Mucosa of stomach (tissue), 1 donor: Measurements from ENCODE around the gene SPHK2.
"Not testable (repeated sequence)": the region's sequence is repeated elsewhere in the genome, so short reads cannot be mapped to it uniquely, and the experiment has no call there.

Source experiments
- H3K27me3 ChIP-seq: one replicate; pipeline ENCODE4 v1.7.0; 2013; ENCODE audit warnings: mild to moderate bottlenecking, low read length; ENCODE audit not compliant: control insufficient read depth, insufficient read depth
- H3K36me3 ChIP-seq: one replicate; pipeline ENCODE4 v1.7.0; 2013; ENCODE audit warnings: low read length; ENCODE audit not compliant: control insufficient read depth, insufficient read depth
- H3K4me1 ChIP-seq: one replicate; pipeline ENCODE4 v1.7.0; 2013; ENCODE audit warnings: mild to moderate bottlenecking, low read length; ENCODE audit not compliant: control insufficient read depth, insufficient read depth
- H3K4me3 ChIP-seq: one replicate; pipeline ENCODE4 v1.7.0; 2013; ENCODE audit warnings: low read length
- H3K9ac ChIP-seq: one replicate; pipeline ENCODE4 v1.7.0; 2013; ENCODE audit warnings: mild to moderate bottlenecking, low read length, moderate library complexity
- H3K9me3 ChIP-seq: one replicate; pipeline ENCODE4 v1.7.0; 2013; ENCODE audit warnings: mild to moderate bottlenecking, low read length, moderate library complexity; ENCODE audit not compliant: control insufficient read depth
- donor health status: Pancreatic carcinoma.

The SPHK2 gene

DNA sequence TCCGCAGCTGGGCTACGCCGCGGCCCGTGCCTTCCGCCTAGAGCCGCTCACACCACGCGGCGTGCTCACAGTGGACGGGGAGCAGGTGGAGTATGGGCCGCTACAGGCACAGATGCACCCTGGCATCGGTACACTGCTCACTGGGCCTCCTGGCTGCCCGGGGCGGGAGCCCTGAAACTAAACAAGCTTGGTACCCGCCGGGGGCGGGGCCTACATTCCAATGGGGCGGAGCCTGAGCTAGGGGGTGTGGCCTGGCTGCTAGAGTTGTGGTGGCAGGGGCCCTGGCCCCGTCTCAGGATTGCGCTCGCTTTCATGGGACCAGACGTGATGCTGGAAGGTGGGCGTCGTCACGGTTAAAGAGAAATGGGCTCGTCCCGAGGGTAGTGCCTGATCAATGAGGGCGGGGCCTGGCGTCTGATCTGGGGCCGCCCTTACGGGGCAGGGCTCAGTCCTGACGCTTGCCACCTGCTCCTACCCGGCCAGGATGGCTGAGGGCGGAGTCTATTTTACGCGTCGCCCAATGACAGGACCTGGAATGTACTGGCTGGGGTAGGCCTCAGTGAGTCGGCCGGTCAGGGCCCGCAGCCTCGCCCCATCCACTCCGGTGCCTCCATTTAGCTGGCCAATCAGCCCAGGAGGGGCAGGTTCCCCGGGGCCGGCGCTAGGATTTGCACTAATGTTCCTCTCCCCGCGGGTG lies 10.4 kb downstream of the SPHK2 start:
- H3K4me1 ChIP-seq, result peaks cover 87% of the 10 kb centered on the region
- H3K9ac ChIP-seq, result peak overlapping the region; percentile 58
- H3K9me3 ChIP-seq, result no peaks in the 10 kb centered on the region
- H3K36me3 ChIP-seq, result peaks cover 3% of the 10 kb centered on the region
- H3K27me3 ChIP-seq, result no peaks in the 10 kb centered on the region
- H3K4me3 ChIP-seq, result peak overlapping the region; percentile 11

DNA sequence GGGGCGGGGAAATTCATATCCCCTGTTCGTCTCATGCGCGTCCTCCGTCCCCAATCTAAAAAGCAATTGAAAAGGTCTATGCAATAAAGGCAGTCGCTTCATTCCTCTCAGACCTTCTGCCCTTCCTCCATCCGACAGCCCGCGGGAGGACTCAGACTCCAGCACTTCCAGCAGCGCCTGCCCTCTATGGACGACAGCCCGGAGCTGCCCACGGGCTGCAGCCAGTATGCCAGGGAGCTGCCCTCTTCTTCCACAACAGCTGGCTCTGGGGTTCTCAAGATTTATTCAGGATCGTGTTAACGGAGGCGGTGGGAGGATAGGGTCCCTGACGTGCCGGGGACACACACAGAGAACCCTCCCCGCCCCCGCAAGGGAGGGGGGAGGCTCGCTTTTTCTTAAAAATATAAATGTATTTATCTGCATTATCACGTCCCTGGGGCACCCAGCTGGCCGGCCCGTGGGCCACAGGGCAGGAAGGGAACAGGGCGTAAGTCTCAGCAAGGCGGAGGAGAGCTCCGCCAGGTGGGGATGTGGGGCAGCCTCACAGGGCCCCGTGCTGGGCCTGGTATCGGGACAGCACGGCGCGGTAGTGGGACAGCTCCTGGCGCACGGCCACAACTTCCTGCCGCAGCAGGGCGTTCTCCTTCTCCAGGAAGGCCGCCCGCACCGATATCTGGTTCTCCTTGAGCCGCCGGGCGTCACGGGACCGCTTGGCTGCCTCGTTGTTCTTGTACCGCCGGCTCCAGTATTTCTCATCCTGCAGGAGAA lies 11.2 kb downstream of the SPHK2 start:
- H3K4me1 ChIP-seq, result peaks cover 85% of the 10 kb centered on the region
- no peak overlapping the region for H3K4me3 ChIP-seq
- H3K9me3 ChIP-seq, result no peaks in the 10 kb centered on the region
- H3K9ac ChIP-seq, result peak overlapping the region; percentile 58
- peaks cover 3% of the 10 kb centered on the region for H3K36me3 ChIP-seq
- H3K27me3 ChIP-seq, result no peaks in the 10 kb centered on the region

DNA sequence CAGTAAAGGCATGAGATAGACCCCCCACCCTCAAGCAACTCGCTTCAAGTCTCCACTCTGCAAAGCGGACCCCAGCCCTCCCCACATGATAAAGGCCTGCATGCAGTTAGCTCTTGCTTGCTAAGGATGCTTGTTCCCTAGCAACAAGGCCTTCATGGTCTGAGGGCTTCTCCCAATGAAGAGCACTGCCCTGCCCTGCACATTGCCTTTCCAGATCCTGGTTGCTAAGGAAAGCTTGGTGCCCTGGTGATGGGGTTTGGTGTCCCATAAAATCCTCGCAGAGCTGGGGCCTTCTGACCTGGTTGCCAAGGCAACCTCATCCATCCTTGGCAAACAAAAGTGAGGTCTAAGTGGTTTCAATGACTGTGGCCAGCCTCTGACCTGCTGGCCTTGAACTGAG lies 11.9 kb downstream of the SPHK2 start:
- Histone ChIP-seq H3K9ac (no peak overlapping the region), H3K4me1 (peaks cover 78% of the 10 kb centered on the region), H3K27me3 (no peaks in the 10 kb centered on the region), H3K36me3 (peaks cover 3% of the 10 kb centered on the region), H3K9me3 (no peaks in the 10 kb centered on the region), H3K4me3 (no peak overlapping the region)

DNA sequence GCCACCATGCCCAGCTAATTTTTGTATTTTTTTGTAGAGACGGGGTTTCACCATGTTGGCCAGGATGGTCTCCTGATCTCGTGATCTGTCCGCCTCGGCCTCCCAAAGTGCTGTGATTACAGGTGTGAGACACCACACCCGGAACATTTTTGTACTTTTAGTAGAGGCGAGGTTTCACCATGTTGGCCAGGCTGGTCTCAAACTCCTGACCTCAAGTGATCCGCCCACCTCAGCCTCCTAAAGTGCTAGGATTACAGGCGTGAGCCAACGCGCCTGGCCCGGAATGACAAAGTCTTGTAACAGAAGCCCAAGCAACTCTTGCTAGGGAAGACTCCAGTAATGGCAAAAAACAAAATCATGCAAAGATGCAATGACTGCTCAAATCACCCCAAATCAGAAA lies 13.0 kb downstream of the SPHK2 start:
- not testable (repeated sequence) for H3K4me3 ChIP-seq, H3K36me3 ChIP-seq, H3K9me3 ChIP-seq, H3K9ac ChIP-seq, H3K27me3 ChIP-seq
- peaks cover 74% of the 10 kb centered on the region for H3K4me1 ChIP-seq

DNA sequence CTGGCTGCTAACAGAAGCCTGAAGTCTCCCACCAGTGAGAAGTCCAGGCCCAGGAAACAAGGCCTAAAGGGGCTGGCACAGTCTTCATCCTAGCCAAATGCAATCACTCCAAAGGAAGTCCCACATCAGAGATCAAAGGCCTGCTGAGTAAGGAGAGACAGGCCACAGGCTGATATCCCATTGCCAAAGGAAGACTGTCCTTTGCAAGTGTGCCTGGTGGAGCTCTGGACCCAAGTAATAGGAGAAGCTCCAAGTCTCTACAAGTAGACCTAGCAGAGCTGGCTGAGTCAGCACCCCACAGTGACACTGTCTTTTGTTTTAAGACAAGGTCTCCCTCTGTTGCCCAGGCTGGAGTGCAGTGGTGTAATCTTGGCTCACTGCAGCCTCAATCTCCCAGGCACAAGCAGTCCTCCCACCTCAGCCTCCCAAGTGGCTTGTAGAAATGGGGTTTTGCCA lies 13.4 kb downstream of the SPHK2 start:
- no peaks in the 10 kb centered on the region for H3K9me3 ChIP-seq
- H3K4me1 ChIP-seq, result peaks cover 69% of the 10 kb centered on the region
- H3K4me3 ChIP-seq, result no peak overlapping the region
- H3K36me3 ChIP-seq, result peaks cover 3% of the 10 kb centered on the region
- no peak overlapping the region for H3K9ac ChIP-seq
- H3K27me3 ChIP-seq, result no peaks in the 10 kb centered on the region

DNA sequence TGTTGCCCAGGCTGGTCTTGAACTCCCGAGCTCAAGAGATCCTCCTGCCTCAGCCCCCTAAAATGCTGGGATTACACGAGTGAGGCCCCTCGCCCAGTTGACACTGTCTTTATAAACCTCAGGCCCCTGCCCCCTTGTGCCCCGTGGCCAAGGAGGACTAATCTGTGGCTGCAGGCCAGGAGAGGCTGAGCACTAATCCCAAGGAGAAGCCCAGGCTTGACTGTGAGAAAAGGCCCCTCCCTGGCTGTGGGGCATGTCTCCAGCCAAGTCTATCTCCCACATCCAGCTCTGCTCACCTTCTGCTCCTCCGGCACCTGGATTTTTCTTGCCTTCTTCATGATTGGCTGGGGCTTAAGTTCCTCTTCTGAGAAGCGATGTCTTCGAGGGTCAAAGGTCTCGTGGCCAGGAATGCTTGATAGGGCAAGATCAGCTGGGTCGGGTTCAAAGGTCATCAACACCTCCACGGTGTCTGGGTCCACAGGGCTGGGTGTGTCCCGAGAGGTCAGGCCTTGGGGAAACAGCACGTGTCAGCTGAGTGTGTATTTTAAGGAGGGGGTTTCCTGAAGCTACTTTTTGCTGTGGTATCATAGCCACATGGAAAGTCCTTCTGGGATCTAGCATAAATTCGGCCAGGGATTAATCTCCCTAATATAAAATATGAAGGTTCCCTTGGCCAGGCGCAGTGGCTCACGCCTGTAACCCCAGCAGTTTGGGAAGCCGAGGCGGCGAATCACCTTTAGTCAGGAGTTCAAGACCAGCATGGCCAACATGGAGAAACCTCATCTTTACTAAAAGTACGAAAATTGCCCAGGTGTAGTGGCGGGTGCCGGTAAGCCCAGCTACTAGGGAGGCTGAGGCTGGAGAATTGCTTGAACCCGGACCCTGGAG lies 14.1 kb downstream of the SPHK2 start:
- H3K4me1 ChIP-seq, result peaks cover 66% of the 10 kb centered on the region
- no peaks in the 10 kb centered on the region for H3K27me3 ChIP-seq
- H3K36me3 ChIP-seq, result peaks cover 3% of the 10 kb centered on the region
- no peaks in the 10 kb centered on the region for H3K9me3 ChIP-seq
- H3K4me3 ChIP-seq, result peak overlapping the region; percentile 12
- H3K9ac ChIP-seq, result peak overlapping the region; percentile 10

DNA sequence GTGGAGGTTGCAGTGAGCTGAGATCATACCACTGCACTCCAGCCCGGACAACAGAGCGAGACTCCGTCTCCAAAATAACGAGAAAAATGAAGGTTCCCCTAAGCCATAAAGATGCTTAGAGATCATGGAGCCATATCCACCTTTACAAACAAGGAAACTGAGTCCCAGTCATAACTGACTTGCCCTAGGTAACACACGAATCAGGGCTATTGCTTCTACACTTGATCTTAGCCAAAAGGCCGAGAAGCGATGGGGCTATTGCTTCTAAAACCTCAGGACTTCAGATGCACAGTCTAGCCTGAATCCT lies 14.7 kb downstream of the SPHK2 start:
- H3K9me3 ChIP-seq, result no peaks in the 10 kb centered on the region
- no peaks in the 10 kb centered on the region for H3K27me3 ChIP-seq
- H3K4me3 ChIP-seq, result peak overlapping the region; percentile 12
- H3K4me1 ChIP-seq, result peaks cover 66% of the 10 kb centered on the region
- H3K9ac ChIP-seq, result peak overlapping the region; percentile 10
- peaks cover 3% of the 10 kb centered on the region for H3K36me3 ChIP-seq

DNA sequence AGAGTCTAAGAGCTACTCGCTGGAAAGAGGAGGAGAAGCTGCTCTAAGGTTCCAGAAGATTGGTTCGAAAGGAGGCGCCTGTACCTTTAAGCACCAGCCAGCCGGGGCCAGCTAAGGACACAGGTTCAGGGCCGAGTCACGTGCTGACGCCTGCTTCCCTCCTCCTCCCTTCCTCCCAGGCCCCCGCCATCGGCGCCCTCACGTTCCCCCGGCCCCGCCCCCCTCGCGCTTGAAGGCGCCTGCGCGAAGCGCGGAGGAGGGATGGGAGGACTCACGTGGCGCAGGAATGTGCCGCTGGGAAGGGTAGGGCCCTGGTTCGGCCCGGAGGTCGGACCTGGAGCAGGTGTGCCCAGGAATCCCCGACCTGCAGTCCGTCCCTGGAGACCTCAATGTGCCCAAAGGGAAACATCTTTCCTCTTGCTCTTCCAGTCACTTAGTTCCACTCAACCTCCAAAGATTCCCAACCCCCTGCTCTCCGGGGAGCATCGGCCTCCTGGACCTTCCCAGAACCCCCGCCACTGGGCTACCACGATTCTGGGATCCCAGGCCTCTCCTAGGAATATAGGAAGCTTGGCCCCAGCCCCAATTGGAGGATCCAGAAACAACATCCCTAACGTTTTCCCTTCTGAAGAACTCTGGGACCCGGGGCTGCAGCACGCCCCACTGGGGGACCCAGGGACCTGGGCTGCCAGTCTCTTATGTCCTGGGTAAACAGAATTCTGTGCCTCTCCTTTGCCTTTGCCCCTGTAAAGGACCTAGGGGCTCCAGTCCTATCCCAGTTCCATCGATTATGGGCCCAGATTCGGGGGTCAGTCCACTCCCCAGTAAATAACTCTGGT lies 15.3 kb downstream of the SPHK2 start:
- Histone ChIP-seq H3K27me3 (no peaks in the 10 kb centered on the region), H3K4me3 (peak overlapping the region; percentile 12), H3K9ac (peak overlapping the region; percentile 49), H3K4me1 (peaks cover 63% of the 10 kb centered on the region), H3K9me3 (no peaks in the 10 kb centered on the region), H3K36me3 (peaks cover 3% of the 10 kb centered on the region)

DNA sequence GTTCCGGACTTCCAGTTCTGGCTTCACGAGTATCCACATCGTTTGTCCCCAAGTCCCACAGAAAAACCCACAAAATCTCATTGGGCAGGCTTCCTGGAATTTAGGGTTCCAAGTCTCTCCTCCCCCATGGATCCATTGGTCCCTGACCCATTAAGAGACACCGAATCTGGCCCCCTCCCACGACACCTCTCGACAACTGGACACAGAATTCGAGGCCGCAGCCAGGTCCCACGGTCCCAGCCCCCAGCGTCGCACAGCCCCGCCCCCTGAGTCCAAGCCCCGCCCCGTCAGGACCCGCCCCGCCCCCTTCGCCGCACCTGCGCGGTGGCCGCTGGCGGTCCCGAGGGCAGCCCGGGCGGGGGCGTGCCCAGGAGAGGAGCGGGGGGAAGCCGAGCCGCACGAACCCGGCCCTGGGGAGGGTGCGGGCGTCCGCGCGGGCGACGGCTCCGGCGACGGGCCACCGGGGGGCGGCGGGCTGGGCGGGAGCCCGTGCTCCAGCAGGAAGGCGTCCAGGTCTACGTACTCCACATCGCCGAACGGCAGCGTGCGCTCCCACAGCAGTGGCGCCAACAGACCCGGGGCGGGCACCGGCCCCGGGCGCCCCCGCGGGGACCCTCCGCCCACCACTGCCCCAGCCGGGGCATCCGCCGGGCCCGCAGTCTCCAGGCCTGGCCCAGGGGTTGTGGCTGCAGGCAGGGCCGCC lies 16.1 kb downstream of the SPHK2 start:
- peaks cover 3% of the 10 kb centered on the region for H3K36me3 ChIP-seq
- H3K4me1 ChIP-seq, result peaks cover 59% of the 10 kb centered on the region
- H3K9me3 ChIP-seq, result no peaks in the 10 kb centered on the region

DNA sequence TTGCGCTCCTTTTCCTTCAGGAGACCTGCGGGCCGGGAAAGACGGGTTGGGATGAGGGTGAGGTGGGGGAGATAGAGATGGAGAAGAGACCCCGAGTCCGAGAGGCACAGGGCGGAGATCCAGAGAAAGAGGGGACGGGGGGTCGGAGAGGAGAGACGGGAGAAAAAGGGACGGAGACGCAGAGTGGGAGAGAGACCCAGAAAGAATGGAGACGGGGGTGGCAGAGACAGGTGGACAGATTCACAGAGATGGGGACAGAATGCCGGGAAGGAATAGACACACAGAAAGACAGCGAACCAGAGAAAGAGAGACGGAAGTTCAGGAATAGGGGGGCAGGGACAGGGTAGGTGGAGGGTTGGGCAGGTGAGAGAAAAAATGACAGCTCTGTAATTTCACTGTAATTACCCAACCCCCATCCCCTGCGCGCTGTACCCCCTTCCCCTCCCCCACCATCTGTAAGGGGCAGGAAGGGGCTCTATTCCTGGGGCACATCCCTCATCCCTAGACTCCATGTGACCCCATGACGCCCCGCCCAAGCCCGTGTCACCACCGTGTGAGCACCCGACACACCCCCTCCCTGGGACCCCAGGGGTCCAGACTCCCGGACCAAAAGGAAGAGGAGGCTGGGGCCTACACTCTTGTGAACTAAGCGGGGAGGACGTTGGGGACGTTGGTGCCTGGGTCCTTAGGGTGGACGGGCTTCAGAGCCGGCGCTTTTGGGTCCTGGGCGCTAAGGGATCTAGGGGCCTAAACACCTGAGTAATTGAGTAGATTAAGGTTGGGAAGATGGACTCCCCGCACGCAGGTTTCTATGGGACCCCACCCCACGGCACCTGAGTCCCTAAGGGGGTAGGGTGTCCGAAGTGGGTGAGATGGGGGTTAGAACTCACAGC lies 16.9 kb downstream of the SPHK2 start:
- Histone ChIP-seq H3K4me3 (peak overlapping the region; percentile 44), H3K27me3 (no peaks in the 10 kb centered on the region), H3K9me3 (no peaks in the 10 kb centered on the region), H3K4me1 (peaks cover 51% of the 10 kb centered on the region), H3K36me3 (peaks cover 3% of the 10 kb centered on the region), H3K9ac (peak overlapping the region; percentile 80)

More for the DNA sequence above, 16.1 kb downstream of the SPHK2 start:
- peak overlapping the region; percentile 44 for H3K4me3 ChIP-seq
- no peaks in the 10 kb centered on the region for H3K27me3 ChIP-seq
- peak overlapping the region; percentile 80 for H3K9ac ChIP-seq
